Epidermal melanocyte (primary cell): ENCODE measurements around the gene TMC4.

ENCODE experiments used
- DNase-seq: peaks from one replicate; pipeline ENCODE4 v3.0.0; 2011; ENCODE audit warnings: low spot score; ENCODE audit not compliant: insufficient read length

The TMC4 gene

DNA sequence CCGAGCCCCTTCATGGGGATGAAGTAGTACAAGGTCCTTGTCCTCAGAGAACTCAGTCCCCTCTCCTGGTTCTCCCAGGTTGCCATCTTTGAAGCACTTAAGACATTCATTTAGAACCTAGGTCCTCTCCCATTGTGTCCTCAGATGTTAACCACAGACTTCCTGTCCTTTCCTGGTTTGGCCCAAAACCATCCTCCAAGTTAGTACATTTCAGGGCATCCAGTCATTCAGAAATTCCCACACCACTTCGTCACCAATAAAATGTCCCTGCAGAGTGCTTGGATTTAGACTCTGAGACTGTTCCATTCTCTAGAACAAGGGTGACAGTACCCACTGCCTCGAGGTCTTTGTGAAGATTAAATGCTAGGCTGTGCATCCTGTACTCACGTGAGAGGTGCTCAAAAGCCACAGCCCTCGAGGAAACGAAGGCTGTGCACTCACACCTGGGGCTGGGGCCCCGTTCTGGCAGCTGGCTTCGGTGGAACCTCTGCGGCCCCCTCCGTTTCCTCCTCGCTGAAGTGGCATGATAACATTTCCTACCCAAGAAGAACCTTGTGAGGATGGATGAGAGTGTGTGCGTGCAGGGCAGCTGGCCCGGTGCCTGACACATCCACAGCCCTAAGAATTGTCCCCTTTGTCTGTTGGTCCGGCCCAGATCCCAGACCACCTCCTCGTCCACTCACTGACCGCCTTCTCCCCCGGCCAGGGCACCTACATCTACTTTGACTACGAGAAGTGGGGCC, 18.2 kb downstream of the TMC4 start:
- no peak for DNase-seq

DNA sequence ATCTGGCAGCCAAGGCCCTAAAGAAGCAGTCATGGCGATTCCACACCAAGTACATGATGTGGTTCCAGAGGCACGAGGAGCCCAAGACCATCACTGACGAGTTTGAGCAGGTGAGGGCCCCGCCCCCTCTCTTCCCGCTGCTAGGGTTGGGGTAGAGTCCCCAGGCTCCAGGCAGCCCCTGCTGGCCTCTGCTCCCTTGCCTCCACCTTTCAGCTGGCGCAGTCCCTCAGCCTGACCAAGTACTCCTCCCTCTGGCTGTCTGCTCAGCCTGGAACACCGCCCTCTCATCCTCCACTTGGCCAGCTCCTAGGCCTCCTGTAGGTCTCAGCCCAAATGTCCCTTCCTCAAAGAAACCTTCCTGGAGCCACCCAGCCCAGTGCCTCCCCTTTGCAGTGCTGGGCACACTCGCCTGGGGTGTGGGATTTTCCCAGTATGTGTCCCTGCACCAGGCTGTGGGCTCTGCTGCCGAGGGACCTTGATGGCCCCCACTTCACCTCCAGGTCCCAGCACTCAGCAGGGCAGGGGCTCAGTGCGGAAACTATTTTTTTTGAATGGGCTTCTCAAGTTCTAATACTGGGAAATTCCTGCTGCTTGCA, 19.1 kb downstream of the TMC4 start:
- DNase-seq: no peak

DNA sequence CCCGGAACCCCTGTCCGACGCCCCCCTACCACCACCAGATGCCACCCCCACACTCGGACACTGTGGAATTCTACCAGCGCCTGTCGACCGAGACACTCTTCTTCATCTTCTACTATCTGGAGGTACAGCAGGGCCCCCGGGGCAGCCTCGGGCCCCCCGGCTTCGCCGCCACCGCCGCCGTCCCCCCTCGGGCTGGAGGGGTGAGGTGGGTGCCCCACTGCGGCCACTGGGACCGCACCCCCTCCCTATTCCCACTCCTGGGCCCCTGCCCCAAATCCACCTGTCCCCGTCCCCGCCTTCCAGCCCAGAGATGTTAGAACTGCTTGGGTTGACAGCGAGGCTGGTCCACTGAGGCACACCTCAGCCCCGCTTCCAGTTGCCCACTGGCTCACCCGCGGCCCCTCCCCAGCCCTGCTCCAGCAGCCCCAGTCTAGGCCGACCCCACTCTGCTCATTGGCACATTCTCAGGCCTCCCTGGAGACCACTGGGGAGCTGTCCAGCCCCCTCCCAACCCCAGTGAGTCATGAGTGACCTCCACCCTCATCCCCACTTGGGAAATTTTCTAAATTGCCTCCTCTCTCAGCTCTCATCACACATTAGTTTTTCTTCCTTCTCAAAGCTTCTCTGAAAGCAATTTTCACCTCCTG, 20.0 kb downstream of the TMC4 start:
- DNase-seq: no peak

DNA sequence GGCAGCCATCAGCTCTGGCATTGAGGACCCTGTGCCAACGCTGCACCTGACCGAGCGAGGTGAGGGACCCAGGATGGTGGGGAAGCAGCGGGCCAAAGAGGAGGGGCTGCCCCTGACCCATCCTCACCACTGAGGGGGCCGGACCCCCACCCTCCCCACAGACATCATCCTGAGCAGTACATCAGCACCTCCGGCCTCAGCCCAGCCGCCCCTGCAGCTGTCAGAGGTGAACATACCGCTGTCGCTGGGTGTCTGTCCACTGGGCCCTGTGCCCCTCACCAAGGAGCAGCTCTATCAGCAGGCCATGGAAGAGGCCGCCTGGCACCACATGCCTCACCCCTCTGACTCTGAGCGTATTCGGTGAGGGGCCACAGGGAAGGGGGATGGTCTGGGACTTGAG, 20.7 kb downstream of the TMC4 start:
- no peak for DNase-seq

DNA sequence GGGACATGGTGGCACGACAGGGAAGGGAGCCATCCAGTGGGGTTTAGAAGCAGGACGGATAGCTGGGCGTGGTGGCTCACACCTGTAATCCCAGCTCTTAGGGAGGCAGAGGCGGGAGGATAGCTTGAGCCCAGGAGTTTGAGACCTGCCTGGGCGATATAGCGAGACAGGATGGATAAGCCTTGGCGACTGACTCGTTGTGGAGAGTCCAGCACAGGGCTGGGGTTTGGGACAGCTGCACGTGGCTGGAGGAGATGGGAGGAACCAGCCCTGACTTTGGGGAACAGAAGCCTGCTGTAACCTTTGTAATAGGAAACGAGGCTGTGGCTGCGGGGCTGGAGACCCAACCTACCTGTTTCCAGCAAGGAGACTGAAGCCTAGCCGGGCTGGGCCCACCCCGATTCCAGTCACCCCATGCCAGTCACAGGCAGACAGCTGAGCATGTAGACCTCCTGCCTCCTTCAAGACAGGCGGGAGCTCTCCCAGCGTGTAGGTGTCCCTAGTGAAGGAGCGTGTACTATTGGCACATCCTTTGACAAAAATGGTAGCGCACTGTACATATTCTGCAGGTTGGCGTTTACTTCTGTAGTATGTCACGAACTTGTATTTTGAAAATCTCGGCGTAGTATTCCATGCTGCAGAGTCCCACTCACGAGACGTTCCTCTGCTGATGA, 21.5 kb downstream of the TMC4 start:
- no peak for DNase-seq

DNA sequence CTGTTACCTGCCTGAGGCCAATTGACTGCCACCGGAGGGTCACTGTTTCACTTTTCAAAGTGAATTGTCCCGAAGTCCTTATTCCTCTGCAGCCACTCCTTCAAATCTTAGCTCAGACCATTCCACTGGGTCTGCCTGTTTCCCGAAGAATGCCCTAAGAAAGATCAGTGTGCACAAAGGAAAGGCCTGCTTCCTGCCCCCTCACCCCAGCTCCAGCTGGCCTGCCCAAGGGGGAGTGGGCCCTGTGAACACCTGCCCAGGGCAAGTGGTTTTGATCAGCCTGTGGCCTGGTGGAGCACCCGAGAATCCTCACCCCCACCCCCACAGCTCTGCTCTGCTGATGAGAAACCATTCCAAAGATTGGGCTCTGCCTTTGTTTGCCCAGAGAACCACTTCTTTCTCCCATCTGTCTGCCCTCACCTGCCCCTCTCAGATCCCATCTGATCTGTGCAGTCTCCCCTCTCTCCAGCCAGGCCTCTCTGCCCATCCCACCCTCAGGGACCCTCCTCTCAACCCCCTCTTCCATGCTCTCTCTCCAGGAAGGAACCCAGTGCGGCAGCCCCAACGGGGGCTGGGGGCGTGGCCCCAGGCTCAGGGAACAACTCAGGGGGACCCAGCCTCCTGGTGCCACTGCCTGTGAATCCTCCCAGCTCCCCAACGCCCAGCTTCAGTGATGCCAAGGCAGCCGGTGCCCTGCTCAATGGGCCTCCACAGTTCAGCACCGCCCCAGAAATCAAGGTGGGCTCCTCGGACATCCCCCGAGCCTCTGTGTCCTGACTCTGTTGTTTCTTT, 23.7 kb downstream of the TMC4 start:
- DNase-seq: no peak

DNA sequence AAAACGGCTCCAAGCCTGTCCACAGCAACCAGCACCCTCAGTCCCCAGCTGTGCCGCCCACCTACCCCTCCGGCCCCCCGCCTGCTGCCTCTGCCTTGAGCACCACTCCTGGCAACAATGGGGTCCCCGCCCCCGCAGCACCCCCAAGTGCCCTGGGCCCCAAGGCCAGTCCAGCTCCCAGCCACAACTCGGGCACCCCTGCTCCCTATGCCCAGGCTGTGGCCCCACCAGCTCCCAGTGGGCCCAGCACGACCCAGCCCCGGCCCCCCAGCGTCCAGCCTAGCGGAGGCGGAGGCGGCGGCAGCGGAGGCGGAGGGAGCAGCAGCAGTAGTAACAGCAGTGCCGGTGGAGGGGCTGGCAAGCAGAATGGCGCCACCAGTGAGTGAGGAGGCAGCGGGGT, 24.8 kb downstream of the TMC4 start:
- no peak for DNase-seq

DNA sequence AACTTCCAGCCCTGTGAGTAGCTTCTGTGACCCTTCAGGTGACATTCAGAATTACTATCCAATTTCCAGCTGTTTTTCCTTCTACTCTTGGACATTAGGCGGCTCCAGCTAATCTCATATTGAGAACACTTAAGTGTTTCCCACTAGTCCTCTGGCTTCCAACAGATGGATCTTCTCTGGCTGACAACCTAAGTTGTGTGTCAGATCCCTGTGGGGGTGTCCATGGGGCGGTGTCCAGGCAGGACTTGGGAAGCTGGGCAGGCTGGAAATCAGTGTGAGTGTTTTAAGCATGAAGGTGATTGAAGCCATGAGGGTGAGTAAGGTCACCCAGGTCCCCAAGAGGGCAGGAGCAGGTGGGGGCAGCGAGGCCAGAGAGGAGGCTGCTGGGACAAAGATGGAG, 25.3 kb downstream of the TMC4 start:
- no peak for DNase-seq

DNA sequence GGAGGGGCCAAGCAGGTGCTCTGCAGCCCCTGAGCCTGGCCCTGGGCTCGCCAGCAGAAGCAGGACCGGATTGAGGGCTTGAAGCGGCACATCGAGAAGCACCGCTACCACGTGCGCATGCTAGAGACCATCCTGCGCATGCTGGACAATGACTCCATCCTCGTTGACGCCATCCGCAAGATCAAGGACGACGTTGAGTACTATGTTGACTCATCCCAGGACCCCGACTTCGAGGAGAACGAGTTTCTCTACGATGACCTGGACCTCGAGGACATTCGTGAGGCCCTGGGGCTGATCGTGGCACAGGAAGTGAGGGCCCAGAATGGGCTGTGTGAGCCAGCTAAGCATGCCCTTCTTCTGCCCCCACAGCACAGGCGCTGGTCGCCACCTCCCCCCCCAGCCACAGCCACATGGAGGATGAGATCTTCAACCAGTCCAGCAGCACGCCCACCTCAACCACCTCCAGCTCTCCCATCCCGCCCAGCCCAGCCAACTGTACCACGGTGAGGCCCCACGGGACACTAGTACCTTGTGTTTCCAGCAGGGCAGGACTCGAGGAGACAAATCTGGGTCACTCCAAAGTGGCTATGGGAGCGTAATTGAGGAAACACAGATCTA, 27.3 kb downstream of the TMC4 start:
- DNase-seq: no peak

DNA sequence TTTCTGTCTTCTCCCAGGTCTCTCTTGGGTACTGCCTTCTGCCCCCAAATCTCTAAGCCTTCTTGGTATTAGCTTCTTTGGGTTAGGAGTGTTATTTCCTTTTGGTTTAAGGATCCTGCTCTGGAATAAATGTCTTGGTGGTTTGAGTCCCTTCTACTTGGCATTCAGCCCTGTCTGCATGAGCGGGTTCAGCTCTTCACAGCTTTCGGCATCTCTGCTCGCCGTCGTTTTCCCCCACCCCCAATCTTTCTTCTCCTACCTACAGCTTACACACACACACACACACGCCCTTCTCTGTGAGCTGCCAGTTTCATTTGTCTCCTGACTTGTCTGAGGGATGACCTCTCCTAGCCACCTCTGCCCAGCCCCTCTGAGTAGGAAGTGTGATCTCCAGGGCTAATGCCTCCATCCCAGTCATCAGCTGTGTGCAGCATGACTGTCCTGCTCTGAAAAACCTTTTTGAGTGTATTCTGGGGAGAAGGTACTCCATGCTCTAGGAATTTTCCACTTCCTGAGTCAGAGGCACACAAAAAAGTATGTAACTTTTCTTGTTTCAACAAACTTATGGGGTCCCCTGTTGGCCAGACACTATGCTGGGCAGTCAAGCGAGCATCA, 30.7 kb downstream of the TMC4 start:
- DNase-seq: no peak

DNA sequence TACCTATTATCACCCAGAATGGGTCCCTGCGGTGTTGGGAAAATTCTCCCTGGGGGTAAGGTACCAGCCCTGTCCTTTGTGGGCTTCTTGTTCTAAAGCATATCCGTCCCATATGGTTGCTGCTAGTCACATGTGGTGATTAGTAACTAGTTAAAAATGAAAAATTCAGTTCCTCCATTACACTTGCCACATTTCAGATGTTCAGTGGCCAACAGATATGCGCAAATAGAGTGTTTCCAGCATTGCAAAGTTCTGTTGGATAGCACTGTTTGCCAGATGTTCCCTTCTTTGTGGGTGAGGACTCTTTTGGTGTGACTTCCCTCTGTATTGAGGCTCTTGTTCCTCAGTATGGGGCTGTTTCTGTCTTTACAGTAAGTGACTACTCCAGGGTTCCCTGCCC, 31.6 kb downstream of the TMC4 start:
- peak; percentile 41 for DNase-seq

DNA sequence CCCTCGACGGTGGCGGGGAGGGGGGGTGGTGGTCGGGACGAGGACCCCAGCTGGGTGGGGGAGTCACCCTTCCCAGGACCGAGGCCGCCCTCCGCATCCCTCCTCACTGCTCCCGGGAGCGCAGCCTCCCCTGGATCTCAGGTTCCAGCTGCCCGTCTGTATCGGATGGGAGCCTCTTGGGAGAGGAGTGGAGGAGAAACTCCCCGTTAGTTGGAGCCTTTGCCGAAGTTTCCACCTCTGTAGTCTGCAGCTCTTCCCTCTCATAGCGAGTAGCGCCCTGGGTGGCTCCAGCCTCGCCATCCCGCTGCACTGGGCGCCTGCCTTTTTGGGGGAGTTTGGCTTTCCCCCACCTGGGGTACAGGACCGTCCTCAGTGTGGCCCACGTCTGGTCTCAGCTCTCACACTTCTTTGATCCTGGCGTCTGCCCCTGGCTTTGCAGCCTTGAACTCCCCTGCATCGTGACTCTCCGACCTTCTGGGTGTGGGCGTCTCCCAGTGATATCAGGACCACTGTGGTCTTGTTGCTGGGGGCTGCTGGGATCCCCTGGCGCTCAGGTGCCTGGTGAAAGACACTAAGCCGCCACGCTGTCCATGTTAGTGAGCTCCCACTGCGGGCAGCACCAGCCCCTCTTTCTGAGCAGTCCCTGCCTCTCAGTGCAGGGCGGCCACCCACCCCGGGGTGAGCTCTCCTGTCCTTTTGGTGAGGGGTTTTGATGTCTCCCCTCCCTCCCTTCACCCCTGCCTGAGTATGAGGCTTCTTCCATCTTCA, 34.3 kb downstream of the TMC4 start:
- DNase-seq: no peak

DNA sequence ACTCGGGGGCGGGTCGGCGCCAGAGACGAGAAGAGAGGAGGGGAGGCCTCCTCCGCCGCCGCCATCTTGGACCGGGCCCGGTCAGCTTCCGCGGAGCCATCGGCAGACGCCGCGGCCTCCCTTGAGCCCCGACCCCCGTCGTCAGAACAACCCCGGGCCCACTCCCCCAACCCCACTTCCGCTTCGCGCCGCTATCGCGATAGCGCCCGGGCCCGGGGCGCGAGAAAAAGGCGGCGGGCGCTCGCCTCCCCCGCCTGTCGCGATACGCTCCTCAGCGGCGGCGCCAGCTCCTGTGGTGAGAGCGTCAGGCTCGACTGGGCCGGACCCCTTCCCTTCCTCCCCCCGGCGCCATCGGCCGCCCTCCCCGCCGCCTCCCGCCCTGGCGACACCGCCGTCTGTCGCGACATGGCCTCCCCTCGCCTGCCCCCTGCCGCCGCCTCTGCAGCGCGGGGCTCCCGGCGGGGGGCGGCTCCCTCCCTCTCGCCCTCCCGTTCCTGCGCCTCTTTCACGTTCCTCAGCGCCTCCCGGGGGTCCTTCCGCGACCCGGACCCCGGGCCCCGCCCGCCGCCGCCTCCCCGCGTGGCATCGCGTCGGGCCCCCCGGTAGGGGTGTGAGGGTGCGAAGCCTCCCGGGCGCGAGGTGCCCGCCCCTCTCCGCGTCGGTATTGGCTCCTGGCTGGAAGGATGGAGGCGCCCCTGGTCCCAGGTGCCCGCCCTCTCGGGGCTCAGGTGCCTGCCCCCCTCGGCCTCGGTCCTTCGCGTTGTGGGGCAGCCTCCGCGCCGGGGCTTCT, 35.1 kb downstream of the TMC4 start, which contains the start of gene CNOT3:
TSS of gene CNOT3 (plus strand) at position 64 of the 790 bp plus-strand sequence. CDS start 5,217 bp downstream, outside the sequence.
- DNase-seq: no peak

DNA sequence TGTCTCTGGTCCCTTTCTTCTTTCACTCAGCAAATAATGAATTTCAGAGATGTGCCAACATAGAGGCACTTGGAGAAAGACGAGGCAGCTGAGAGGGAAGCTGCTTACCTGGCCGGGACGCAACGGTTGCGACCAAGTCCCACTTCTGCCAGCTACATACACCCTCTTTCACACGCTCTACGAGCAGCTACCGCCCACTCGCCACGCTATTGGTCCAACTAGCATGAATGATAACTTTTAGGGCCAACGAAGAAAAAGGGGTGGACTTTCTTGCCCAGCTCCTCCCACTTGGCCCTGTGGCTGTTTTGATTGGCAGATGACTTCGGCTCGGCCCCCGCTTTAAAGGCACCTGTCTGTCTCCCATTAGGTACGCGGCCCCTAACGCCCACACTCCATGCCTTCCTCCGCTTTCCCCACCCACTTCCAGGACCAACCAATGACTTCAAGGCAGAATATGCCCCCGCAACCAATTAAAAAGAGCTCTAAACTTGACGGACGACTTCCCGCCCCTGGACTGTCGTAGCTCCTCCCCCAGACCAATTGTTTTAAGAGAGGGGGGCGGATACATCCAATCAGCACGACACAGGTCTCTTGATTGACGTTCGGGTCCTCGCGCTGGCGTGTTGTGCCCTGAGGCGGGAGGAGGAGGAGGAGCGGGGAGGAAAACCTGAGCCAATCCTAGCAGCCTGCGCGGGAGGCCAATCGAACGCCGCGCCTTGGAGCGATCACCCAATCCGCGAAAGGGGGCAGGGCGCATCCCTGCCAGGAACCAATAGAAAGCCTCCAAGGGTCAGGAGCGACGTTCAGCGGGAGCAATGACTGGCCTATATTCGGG, 35.9 kb downstream of the TMC4 start:
- peak; percentile 100 for DNase-seq

DNA sequence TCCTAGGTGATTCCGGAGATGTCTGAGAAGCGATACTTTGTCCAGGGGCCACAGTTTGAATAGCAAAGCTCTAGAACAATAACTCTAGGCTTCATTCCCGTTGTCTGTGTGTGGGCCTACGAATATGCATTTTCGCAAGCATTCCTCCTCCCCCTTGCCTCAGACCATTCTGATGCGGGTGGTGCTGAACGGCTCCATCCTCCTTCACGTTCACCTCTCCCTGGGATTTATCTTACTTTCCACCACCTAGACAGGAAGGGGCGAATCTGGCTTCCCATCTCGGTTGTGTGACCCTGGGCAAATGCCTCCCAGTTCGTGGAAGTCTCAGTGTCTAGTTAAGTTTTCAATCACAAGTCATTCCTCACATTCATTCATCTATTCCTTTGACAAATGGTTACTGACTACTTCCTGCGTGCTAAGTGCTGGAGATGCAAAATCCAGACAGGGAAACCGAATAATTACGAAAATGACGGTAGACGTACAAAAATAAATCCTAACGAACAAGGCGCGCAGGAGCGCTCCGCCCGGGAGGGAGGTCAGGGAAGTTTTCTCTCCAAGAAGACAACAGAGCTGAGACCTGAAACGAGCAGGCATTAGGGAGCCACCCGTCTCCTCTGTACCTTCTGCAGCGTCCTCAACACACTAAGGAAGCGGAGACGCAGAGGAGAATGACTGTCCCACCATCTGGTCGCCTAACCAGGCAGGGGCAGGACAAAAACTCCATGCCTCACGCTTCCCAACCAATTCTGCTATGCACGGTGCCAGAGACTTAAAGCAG, 36.7 kb downstream of the TMC4 start:
- DNase-seq: peak; percentile 44

DNA sequence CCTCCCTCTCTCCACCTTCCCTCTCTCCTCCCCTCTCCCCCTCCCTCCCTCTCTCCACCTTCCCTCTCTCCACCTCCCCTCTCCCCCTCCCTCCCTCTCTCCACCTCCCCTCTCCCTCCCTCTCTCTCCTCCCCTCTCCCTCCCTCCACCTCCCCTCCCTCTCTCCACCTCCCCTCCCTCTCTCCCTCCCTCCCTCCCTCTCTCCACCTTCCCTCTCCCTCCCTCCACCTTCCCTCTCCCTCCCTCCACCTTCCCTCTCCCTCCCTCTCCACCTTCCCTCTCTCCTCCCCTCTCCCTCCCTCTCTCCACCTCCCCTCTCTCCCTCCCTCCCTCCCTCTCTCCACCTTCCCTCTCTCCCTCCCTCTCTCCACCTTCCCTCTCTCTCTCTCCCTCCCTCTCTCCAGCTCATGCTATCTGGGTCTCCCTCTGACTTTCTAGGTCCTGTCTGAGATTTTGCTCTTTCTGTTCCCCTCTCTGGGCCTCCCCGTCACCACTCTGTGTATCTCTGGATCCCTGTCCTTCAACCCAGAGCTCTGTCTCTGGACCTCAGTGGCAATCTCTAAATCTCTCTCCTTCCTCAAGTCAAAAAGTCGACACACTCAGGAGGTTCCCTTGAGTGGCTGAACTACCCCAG, 38.9 kb downstream of the TMC4 start:
- DNase-seq: no peak
